Forelimb muscle (tissue), 1 donor: ENCODE data around the gene FOXP1. TPM values are rescaled to one million over a fixed set of nuclear protein-coding genes. Genes with fewer than 3 reads are reported as not detected.

ENCODE experiments used
- DNase-seq: peaks from one replicate; pipeline ENCODE4 v3.0.0-alpha.2; 2013; ENCODE audit warnings: low read depth
- polyA plus RNA-seq: library from polyadenylated mRNA; unstranded; fragments of 120-200 nt; gene quantifications from one replicate; pipeline ENCODE4 v1.2.1, GENCODE V29; 2013; ENCODE audit not compliant: insufficient read length

FOXP1 gene
- polyA plus RNA-seq, 1 donor: 15.8 TPM

DNA sequence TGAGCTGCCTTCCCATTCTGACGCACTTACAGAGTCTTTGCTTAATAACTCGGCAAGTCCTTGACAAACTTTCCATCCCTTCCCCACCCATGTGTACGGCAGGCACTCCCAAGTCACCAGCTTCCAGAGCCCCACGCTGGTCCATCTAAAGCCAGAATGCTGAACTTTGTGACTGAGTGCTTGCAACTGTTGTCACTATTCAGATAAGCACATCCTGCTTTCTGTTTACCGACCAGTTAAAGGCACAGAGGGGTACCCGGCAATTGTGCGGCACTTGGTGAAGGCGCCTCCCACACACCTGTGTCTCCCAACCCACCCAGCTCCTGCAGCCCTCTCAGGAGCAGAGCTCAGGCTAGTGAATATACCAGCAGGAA, 430.6 kb downstream of the FOXP1 start:
- DNase-seq: no peak

GRCh38 chr3:71152039-71152891, 431.3 kb downstream of the FOXP1 start:
- no peak for DNase-seq

GRCh38 chr3:71149959-71150954, 433.3 kb downstream of the FOXP1 start:
- DNase-seq: no peak

- no peak for DNase-seq
Measured at GRCh38 chr3:71148455-71149060, 435.0 kb downstream of the FOXP1 start.

DNA sequence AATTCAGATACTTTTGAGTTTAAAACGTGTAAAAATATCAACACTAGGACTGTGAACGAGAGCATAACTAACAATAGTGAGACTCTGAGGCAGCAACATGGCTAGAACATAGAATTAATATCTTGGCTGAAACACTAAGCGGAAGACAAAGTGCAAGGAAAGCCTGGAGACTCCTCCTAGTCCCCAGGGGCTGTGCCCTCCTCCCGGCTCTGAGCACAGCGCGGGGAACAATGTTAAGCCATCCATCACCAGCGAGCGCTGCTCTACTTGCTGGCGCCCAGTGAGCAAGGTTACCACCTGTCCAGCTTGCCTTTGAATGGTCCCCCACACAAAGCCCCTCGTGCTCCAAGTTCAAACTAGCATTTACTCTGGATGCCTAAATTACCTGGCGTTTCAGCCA, 436.9 kb downstream of the FOXP1 start:
- no peak for DNase-seq

- no peak for DNase-seq
Measured at GRCh38 chr3:71145954-71146353, 437.6 kb downstream of the FOXP1 start.

- DNase-seq: no peak
Measured at GRCh38 chr3:71144525-71145253, 438.8 kb downstream of the FOXP1 start.

DNA sequence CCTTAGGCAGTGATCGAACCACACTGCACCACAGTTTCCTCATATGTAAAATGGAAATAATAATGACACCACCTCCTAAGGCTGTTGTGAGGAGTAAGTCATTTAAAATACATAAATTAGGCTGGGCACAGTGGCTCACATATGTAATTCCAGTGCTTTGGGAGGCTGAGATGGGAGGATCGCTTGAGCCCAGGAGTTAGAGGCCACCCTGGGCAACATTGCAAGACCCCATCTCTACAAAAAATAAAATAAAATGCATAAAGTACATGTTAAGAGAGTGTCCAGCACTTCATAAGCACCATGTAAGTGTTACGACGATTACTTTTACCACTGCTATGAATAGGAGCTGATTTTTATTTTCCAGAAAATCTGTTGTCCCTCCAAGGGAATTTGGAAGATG, 440.0 kb downstream of the FOXP1 start:
- DNase-seq: no peak

GRCh38 chr3:71142441-71143161, 440.9 kb downstream of the FOXP1 start:
- no peak for DNase-seq

- no peak for DNase-seq
Measured at GRCh38 chr3:71140477-71140876, 443.1 kb downstream of the FOXP1 start.

DNA sequence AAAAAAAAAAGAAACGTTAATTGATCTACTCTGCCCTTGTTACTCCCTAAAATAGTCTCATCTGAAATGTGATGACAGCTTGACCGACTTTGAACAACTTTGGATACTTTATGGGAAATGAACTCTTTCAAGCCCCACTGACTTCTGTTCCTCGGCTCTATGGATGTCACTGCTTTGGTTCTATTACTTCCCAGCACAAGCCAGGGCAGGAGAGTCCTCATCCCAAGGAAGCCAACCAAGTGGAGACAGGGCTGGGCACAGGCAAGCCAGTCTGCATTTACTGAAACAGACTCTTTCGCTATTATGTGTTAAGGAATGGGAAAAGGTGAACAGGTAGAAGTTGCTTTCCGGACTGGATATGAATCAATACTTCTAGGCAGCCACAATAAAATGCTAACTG, 444.0 kb downstream of the FOXP1 start:
- DNase-seq: no peak

DNA sequence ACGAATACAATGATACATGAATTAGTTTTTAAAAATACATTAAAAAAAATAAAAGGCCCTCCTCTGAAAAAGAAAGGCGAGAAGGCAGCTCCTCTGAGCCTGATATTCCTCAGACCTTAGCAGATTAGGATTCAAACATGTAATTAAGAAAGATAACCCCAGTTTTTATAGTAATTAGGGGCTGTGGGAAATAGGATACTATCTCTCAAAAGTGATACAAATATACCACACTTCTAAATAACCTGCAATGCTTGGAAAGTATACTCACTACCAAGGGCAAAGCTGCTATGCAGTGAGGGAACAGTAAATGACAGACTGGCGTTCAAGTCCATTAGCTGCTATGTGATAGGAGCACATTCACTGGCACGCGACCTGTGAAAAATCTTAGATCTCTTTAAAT, 445.1 kb downstream of the FOXP1 start:
- DNase-seq: no peak

- DNase-seq: no peak
Measured at GRCh38 chr3:71136276-71136675, 447.3 kb downstream of the FOXP1 start.

- DNase-seq: no peak
Measured at GRCh38 chr3:71135373-71136088, 448.0 kb downstream of the FOXP1 start.

GRCh38 chr3:71134521-71134920, 449.0 kb downstream of the FOXP1 start:
- no peak for DNase-seq

- DNase-seq: no peak
Measured at GRCh38 chr3:71133865-71134264, 449.7 kb downstream of the FOXP1 start.

GRCh38 chr3:71132995-71133730, 450.4 kb downstream of the FOXP1 start:
- DNase-seq: no peak

DNA sequence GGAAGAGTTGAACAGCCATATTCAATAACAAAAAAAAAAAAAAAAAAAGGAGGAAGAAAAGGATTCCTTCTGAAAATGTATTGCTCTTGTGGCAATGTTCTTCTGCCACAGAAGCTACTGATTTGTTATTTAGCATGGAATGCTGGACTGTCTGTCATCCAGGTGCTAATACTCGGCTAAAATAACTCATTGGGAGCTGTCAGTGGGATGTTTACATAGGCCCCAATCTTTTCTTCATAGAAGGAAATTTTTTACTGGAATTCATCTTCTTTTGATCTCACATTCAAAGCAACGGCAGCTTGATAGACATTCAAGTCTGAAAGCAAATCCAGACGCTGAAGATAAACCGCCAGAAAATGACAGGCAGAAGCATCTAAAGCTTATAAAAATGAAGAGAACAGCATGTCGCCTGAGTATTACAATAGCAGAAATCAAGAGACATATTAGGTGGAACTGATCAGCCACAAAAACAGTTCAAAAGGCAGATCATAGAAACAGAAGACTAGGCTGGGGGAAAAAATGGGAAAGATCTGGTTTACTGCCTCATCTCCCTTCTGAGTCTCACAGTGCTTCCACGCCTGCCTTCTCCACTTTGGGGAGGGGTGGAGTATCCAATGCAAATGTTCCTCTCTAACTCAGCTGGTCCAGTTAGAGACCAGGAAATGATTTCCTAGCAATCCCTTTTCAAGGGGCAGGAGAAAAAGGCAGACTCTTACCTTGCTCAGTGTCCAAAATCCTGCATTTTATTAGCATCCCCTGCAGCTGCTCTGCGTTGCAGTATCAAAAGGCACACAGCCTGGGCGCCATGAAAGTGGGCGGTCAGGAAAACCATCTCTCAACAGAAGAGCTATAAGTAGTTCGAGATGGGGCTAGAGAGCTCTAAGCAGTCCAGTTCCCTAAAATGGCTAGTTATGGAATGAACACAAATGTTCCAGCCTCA, 451.9 kb downstream of the FOXP1 start:
- DNase-seq: no peak
